GM21423 (cell line): ENCODE measurements around the gene ZMYM5.
A peak's percentile ranks its signal among the peaks of the same experiment; 100 is the strongest.
"Not testable (repeated sequence)": the region's sequence is repeated elsewhere in the genome, so short reads cannot be mapped to it uniquely, and the experiment has no call there.

Experiments used
- ATAC-seq: cut with Tn5 transposase; IDR thresholded peaks from one replicate; pipeline ENCODE4 v1.9.1; 2021; ENCODE audit warnings: mild to moderate bottlenecking, moderate library complexity; ENCODE audit not compliant: unreplicated experiment

ZMYM5 gene

GRCh38 chr13:19863323-19864023 is at the start of gene ZMYM5:
ZMYM5 (minus strand) TSS chr13:19863649; CDS start chr13:19852180, 11,469 bp downstream.
- ATAC-seq, result peak; percentile 87

- ATAC-seq, result no peak
Measured at GRCh38 chr13:19910336-19911072, 47.1 kb upstream of the ZMYM5 start.

GRCh38 chr13:19908350-19908986 is 45.0 kb upstream of the ZMYM5 start:
- no peak for ATAC-seq

GRCh38 chr13:19905487-19906195 is 42.2 kb upstream of the ZMYM5 start:
- ATAC-seq, result not testable (repeated sequence)

- ATAC-seq, result no peak
Measured at GRCh38 chr13:19890030-19890429, 26.6 kb upstream of the ZMYM5 start.

- ATAC-seq, result no peak
Measured at GRCh38 chr13:19888799-19889198, 25.4 kb upstream of the ZMYM5 start.

GRCh38 chr13:19882231-19882630 is 18.8 kb upstream of the ZMYM5 start:
- no peak for ATAC-seq

- ATAC-seq, result no peak
Measured at GRCh38 chr13:19881641-19882040, 18.2 kb upstream of the ZMYM5 start.

DNA sequence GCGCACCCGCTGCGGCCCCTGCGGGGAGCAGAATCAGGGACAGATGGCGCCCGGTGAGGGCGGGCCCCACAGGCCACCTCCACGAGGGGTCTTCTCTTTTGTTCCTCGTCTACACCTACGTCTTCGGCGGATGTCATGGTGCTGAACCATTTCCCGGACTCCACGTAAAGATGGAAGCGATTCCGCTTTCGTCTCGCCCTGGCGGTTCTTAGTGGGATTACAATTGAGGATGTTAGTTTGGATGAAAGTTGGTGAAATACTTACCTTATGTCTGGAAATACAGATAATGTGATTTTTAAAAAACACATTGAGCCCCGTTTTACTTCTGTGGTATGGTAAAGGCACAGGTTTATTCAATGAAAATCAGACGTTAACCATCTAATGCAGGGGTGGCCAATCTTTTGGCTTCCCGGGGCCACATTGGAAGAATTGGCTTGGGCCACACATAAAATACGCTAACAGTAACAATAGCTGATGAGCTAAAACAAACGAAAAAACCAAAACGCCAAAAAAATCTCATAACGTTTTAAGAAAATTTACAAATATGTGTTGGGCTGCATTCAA is 1.4 kb upstream of the ZMYM5 start:
- ATAC-seq, result peak; percentile 6

GRCh38 chr13:19864024-19864745 is 736 bp upstream of the ZMYM5 start:
- peak; percentile 29 for ATAC-seq

GRCh38 chr13:19862481-19863313 is 752 bp downstream of the ZMYM5 start:
- peak; percentile 4 for ATAC-seq

DNA sequence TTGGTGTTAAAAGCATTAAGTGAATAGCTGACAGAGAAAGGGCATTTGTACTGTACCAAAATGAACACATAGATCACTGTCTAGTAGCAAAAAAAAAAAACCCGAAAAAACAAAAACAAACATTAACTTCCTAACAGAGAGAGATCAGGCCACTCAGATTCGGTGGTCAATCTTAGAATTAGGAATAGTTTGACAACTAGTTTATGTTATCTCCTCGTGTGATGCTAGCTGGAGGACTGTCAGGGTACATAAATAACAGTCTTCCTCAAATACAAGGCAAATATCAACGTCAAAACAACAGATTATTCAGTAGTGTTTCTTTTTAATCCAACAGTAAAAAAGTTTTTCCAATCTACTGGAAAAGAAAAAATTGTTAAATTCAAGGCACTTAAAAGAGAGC is 1.7 kb downstream of the ZMYM5 start:
- ATAC-seq, result no peak

DNA sequence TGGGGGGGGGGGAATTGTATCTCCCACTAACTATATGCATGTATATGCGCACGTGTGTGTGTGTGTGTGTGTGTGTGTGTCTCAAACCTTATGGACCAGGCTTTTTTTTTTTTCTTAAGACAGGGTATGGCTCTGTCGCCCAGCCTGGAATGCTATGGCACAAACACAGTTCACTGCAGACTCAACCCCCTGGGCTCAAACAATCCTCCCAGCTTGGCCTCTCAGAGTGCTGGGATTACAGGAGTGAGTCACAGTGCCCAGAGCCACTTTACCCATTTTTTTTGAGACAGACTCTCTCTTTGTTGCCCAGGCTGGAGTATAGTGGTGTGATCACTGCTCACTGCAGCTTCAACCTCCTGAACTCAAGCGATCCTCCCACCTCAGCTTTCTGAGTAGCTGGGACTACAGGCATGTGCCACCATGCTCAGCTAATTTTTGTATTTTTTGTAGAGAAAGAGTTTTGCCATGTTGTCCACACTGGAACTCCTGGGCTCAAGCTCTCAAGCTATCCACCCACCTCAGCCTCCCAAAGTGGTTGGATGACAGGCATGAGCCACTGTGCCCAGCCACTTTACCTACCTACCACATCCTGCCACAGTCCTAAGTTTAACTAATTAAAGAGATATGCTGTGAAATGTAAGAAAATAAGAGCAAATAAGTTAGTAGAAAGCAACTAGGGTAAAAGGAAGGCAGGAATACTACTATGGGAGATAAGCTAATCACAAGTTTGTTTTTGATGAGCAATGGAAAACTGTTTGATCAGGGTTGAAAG is 2.4 kb downstream of the ZMYM5 start:
- no peak for ATAC-seq

DNA sequence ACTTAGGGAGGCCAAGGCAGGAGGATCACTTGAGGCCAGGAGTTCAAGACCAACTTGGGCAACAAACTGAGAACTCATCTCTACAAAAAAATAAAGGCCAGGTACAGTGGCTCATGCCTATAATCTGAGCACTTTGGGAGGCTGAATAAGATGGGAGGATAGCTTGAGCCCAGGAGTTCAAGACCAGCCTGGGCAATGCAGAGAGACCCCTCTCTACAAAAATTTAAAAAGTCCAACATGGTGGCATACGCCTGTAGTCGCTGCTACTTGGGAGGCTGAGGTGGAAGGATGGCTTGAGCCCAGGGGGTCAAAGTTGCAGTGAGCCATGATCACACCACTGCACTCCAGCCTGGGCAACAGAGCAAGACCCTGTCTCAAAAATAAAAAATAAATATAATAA is 5.8 kb downstream of the ZMYM5 start:
- ATAC-seq, result not testable (repeated sequence)

DNA sequence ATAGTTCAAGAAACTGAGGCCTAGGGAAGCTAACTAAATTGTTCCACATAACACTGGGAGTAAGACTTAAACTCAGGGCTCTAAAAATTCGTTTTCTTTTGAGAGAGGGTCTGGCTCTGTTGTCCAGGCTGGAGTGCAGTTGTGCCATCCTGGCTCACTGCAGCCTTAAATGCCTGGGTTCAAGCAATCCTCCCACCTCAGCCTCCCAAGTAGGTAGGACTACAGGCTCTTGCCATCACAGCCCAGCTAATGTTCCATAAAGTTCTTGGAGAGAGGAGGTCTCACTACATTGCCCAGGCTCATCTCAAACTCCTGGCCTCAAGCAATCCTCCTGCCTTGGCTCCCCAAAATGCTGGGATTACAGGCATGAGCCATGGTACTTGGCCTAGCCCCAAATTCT is 10.7 kb downstream of the ZMYM5 start:
- no peak for ATAC-seq

DNA sequence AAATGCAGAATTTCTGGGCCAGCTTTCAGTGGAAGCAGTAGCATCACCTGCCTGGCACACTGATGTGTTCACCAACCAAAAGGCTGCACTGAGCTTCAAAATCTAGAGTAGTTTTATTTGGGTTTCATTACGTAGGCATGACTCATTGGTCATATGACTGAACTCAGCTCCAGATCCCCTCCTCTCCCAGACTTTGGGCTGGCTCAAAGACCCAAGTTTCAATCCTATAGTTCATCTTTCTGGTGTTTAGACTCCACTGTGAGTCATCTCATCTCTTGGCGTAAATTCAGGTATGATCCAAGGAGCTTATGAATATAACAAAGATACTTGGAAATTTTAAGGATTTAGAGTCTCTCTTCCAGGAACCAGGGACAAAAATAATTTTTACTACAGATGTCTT is 17.7 kb downstream of the ZMYM5 start:
- no peak for ATAC-seq

- ATAC-seq, result no peak
Measured at GRCh38 chr13:19838865-19839275, 24.6 kb downstream of the ZMYM5 start.

DNA sequence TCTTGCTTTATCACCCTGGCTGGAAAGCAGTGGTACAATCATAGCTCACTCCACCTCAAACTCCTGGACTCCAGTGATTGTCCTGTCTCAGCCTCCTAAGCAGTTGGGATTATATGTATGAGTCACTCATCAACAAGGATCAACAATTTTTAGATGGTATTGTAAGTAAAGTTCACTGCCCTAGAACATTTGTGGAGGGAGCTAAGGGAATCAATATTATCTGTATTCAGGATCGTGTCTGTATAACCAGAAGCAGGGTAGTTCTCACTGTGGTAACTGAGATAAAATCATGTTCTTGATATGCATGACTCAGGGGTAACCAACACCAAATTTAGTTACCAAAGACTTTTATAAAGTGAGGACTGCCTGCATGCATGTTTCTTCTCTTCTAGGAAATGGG is 27.0 kb downstream of the ZMYM5 start:
- no peak for ATAC-seq

- no peak for ATAC-seq
Measured at GRCh38 chr13:19834704-19835103, 28.7 kb downstream of the ZMYM5 start.
